Right forelimb (tissue), 1 donor: ENCODE results near the gene SLC16A11.
"Not testable (repeated sequence)": the region's sequence is repeated elsewhere in the genome, so short reads cannot be mapped to it uniquely, and the experiment has no call there.

Experiments
- DNase-seq: peaks from one replicate; pipeline ENCODE4 v3.0.0-alpha.2; 2018

SLC16A11 gene

DNA sequence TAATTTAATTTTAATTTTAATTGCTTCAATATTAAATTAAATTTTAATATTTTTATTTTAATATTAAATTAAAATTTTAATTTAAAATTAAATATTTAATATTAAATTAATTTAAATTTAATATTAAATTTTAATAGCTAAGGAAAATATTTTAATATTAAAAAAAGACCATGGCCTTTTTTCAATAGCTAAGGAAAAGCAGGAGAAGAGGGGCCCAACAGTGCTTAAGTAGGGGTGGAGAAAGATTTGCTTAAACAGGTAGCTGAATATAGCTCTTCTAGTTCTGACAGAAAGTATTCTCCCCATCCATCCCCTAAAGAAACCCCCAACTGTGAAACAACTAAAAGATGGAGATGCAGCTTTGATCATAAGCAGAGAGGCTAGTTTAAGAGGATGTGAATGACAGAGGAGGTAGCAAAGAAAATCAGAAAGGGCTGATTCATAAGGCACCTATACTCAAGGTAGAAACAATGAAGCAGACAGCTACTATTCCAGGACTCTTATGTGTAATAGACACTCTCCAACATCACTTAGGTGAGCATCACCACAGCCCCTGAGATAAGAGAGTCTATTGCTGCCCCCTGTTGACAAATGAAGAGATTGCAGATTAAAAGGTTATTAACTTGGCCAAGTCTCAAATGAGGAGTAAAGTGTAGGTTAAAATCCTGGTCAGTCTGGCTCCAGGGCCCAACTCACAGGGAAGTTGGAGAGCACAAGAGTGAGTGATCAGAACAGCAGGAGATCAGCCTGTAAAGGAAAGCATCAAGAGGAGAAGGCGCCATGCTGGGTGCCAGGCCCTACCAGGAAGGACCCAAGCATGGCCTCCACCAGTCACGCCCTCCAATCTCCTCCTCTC, 39.3 kb downstream of the SLC16A11 start:
- no peak for DNase-seq

DNA sequence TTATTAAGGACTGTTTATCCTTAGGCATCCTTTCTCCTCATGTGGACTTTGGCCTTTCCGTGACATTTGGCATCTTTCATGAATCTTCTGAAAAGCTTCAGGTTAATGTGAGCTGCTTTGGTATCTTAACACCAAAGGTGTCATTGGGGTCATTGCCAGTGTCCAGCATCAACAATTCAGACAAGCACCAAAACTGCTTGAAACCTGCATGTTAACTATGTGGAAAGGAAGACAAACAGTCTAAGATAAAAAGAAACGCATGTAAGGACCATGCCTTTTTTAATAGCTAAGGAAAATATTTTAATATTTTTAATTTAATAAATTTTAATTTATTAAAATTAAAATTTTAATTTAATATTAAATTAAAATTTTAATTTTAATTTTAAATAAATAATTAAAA, 40.1 kb downstream of the SLC16A11 start:
- DNase-seq: no peak

GRCh38 chr17:7002288-7003047, 41.4 kb downstream of the SLC16A11 start:
- DNase-seq: no peak

GRCh38 chr17:7001318-7001961, 42.5 kb downstream of the SLC16A11 start:
- no peak for DNase-seq

- DNase-seq: no peak
These were observed 44.9 kb downstream of the SLC16A11 start for GRCh38 chr17:6998855-6999508.

DNA sequence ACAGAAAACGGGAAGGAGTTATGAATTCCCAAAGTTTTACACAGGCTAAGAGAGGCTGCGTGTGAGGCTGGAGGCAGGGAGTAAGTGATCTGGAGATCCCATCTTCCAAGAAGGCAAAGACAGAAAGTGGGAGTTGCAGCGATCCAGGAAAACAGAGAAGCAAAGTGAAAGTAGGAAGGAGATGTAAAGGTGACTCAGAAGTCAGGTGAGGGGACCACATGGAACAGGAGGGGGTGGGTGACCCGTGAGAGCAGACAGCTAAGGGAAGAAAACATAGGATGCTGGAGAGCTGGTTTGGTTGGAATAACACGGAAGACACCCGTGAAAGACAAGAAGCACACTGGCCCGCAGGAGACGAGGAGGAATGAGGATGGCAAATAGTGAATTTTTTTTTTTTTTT, 46.7 kb downstream of the SLC16A11 start:
- DNase-seq: no peak

DNA sequence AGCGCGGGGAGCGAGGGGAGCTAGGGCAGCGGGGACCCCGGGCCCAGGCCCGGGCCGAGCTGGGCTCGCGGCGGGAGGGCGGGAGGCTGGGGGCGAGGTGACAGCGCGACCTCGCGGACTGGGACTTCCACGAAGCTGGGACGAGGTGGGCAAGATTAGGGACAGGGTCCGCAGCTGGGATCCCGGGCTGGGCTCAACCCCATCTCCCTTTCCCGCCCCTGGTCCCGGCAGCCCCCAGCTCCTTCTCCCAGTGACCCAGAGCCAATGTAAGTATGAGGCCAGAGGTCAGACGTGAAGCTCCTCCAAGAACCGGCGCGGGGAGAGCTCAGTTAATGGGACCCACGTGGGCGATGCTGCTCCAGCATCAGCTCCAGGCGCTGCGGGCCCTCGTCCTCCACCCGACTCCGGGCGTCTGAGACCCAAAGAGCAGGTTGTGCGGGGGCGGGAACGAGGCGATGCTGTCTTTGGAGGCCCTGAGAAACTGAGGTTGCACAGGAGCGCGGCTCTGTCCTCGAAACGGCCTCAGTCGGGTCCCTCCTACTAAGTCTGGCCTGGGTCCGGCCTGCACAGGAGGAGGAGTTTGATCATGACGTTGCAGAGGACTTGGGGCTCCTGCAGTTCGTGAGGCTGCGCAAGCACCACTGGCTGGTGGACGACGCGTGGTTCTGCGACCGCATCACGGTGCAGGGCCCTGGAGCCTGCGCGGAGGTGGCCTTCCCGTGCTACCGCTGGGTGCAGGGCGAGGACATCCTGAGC, 47.5 kb downstream of the SLC16A11 start:
- DNase-seq: no peak

DNA sequence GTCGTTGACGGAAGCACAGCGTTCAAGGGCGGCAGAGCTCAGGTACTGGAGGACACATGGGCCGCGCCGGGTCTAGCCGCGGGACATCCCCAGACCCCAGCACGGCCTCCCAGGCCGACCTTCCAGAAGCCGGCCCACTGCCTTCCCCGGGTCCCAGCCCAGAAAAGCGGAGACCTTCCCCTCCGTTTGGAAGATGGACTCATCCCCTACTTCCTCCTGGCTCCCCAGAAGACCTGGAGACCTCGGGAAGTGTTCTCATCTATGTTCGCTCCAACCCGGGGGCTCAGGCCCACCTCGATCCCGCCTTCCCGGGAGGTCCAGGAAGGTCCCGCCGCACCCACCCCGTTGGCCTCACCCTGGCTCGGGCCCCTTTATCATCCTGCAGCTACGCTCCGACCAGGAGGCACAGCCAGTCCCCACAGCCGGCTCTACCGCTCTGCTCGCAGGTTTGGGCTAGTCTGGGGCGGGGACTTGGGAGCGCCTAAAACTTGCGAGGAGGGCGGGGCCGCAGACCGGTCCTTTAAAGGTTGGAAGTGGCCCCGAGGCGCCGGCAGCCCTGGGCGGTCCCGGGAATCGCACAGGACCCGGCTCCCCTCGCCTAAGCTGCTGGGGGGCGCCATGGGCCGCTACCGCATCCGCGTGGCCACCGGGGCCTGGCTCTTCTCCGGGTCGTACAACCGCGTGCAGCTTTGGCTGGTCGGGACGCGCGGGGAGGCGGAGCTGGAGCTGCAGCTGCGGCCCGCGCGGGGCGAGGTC, 48.2 kb downstream of the SLC16A11 start, which contains the start of gene ALOX12:
Gene ALOX12, plus strand, starts transcription at position 550 of the 756 bp plus-strand sequence. Its CDS starts 69 bp downstream, at position 619.
- DNase-seq: no peak

DNA sequence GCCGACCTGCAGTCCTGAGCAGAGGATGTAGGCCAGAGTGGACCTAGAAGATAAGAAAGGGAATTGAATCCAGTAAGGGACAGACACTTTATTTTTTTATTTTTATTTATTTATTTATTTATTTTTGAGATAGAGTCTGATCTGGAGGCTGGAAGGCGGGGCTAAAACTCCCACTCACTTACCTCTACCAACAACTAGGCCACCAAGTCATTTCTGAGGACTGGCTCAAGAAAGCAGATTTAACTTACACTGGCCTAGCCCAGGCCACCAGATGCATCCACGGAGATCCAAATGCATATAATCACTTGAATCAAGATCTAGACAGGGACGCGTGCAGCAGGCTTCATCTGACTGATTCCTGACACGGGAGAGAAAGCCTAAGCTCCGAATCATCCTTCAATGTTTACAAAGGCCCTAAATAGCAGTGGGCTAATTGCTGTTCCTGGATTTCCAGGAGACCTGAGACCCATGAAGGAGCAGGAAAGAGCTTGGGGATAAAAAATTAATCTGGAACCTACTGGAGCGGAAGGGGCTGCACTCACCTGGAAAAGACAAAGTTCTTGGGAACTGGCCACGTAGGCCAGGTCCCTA, 49.1 kb downstream of the SLC16A11 start:
- DNase-seq: no peak

- no peak for DNase-seq
These were observed 49.7 kb downstream of the SLC16A11 start for GRCh38 chr17:6994118-6994598.

GRCh38 chr17:6993613-6994056, 50.3 kb downstream of the SLC16A11 start:
- not testable (repeated sequence) for DNase-seq
